VCaP (cell line): Measurements from ENCODE around the gene TMUB2.

ENCODE experiments used
- H3K27ac ChIP-seq: fragments of 450-650 bp; 2 replicates; pipeline ENCODE4 v1.5.1; 2017
- TF ChIP-seq, protein P1 (sequence below): fragments of 450-650 bp; conservative IDR thresholded peaks from 2 replicates; pipeline ENCODE4 v1.5.1; 2017; ENCODE audit warnings: mild to moderate bottlenecking, moderate library complexity

TMUB2 gene

GRCh38 chr17:44200478-44201155 is 13.8 kb downstream of the TMUB2 start:
- TF ChIP-seq, protein P1, sequence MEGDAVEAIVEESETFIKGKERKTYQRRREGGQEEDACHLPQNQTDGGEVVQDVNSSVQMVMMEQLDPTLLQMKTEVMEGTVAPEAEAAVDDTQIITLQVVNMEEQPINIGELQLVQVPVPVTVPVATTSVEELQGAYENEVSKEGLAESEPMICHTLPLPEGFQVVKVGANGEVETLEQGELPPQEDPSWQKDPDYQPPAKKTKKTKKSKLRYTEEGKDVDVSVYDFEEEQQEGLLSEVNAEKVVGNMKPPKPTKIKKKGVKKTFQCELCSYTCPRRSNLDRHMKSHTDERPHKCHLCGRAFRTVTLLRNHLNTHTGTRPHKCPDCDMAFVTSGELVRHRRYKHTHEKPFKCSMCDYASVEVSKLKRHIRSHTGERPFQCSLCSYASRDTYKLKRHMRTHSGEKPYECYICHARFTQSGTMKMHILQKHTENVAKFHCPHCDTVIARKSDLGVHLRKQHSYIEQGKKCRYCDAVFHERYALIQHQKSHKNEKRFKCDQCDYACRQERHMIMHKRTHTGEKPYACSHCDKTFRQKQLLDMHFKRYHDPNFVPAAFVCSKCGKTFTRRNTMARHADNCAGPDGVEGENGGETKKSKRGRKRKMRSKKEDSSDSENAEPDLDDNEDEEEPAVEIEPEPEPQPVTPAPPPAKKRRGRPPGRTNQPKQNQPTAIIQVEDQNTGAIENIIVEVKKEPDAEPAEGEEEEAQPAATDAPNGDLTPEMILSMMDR: no peak
- H3K27ac ChIP-seq: peak overlapping the region; percentile 97

- H3K27ac ChIP-seq: no peak overlapping the region
- TF ChIP-seq, protein P1: no peak
Measured at GRCh38 chr17:44202756-44203155, 16.0 kb downstream of the TMUB2 start.

GRCh38 chr17:44203731-44204440 is 17.1 kb downstream of the TMUB2 start:
- H3K27ac ChIP-seq: no peak overlapping the region
- TF ChIP-seq, protein P1: peak; percentile 75

DNA sequence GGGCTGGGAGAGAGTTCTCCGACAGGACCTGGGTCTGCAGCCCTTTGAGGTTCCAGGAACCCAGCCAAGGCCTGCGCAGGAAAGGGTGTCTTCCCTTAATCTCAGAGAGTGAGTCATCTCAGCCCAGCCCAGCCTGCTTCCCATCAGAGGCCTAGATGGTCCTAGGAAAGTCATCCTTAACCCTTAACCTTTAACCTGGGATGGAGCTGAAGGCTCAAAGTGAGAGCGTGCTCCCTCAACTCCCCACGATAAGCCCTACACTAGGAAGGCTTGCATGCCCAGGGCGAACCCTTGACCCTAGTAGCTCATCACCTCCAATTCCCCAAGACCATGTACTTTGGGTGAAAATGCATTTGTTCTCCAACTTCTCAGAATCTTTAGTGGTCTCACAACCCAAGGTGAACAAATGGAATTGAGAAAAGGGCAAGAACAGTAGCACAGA is 17.7 kb downstream of the TMUB2 start:
- TF ChIP-seq, protein P1: no peak
- no peak overlapping the region for H3K27ac ChIP-seq

GRCh38 chr17:44205962-44206824 is 19.4 kb downstream of the TMUB2 start:
- H3K27ac ChIP-seq: no peak overlapping the region; the same call in 1 of the 2 replicates
- TF ChIP-seq, protein P1: no peak; the same call in 1 of the 2 replicates

DNA sequence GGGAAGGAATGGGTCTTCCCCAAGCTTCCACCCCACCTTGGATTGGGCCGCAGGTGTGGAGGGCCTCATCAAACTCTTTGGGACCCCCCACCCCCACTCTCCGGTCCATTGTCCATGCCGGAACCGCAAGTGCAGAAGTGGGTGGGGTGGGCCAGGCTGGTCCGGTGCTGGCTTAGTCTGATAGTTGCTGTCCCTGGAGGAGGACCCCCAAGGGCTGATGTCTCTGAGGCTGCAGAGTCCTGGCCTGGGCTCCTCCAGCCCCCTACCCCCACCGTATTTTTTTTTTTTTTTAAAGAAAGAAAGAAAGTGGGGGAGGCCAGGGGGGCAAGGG is 20.0 kb downstream of the TMUB2 start:
- TF ChIP-seq, protein P1: 0 out of 2 replicates have a peak, but pooled peaks have one; percentile 6
- H3K27ac ChIP-seq: no peak overlapping the region

DNA sequence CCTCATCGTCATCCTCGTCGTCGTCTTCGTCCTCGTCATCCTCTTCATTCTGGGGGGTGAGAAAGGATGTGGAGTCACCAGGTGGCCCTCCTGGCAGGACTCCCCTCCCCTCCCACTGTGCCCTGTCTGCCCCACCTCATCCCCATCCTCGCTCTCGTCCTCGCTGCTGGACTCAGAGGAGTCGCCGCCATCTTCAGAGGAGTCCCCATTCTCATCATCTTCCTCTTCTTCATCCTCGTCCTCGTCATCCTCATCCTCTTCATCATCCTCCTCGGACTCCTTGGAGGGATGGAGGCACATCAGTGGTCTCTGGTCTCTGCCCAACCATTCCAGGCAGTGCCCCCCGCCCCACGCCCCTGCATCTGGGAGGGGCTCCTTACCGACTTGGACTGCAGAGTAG is 20.5 kb downstream of the TMUB2 start:
- TF ChIP-seq, protein P1: no peak
- H3K27ac ChIP-seq: no peak overlapping the region
